Stimulated activated CD4-positive, alpha-beta T cell treated with anti-CD3 and anti-CD28 coated beads, Interleukin-2, amount 100 ng/mL, for 48 hours (primary cell): ENCODE measurements around the gene FAM186B.
A peak's percentile ranks its signal among the peaks of the same experiment; 100 is the strongest.
"Not testable (repeated sequence)": the region's sequence is repeated elsewhere in the genome, so short reads cannot be mapped to it uniquely, and the experiment has no call there.

ENCODE experiments used
- DNase-seq, 2 donors: peaks; one replicate each; pipeline ENCODE4 v3.0.0-alpha.2; 2020

Gene FAM186B

GRCh38 chr12:49633703-49634345, 28.4 kb upstream of the FAM186B start:
- DNase-seq = no peak

GRCh38 chr12:49632986-49633702, 27.7 kb upstream of the FAM186B start:
- DNase-seq = no peak

GRCh38 chr12:49632401-49632800, 27.0 kb upstream of the FAM186B start:
- no peak for DNase-seq

GRCh38 chr12:49631336-49631907, 26.0 kb upstream of the FAM186B start:
- DNase-seq = no peak

GRCh38 chr12:49627752-49628360, 22.4 kb upstream of the FAM186B start:
- no peak for DNase-seq

GRCh38 chr12:49626836-49627235, 21.4 kb upstream of the FAM186B start:
- DNase-seq = no peak

- peak in 1 of 2 donors; percentile 14 for DNase-seq
Measured at GRCh38 chr12:49626169-49626835, 20.9 kb upstream of the FAM186B start.

GRCh38 chr12:49624921-49625577, 19.6 kb upstream of the FAM186B start:
- DNase-seq = no peak

- DNase-seq = peak; percentile 76 to 80
Measured at GRCh38 chr12:49623142-49623904, 17.9 kb upstream of the FAM186B start, which contains the start of gene PRPF40B. Gene PRPF40B, plus strand, starts transcription at chr12:49623561. Its CDS starts 30 bp downstream, at chr12:49623591.

- DNase-seq = peak; percentile 29 to 38
Measured at GRCh38 chr12:49622501-49623141, 17.2 kb upstream of the FAM186B start.

GRCh38 chr12:49621651-49622500, 16.4 kb upstream of the FAM186B start:
- DNase-seq = no peak

GRCh38 chr12:49619286-49619685, 13.8 kb upstream of the FAM186B start:
- no peak for DNase-seq

- DNase-seq = no peak
Measured at GRCh38 chr12:49618576-49618975, 13.1 kb upstream of the FAM186B start.

GRCh38 chr12:49616533-49617219, 11.2 kb upstream of the FAM186B start:
- DNase-seq = no peak

- no peak for DNase-seq
Measured at GRCh38 chr12:49615725-49616124, 10.3 kb upstream of the FAM186B start.

- no peak for DNase-seq
Measured at GRCh38 chr12:49612210-49612609, 6.8 kb upstream of the FAM186B start.

- not testable (repeated sequence) for DNase-seq
Measured at GRCh38 chr12:49610785-49611184, 5.3 kb upstream of the FAM186B start.

GRCh38 chr12:49609875-49610154, 4.4 kb upstream of the FAM186B start:
- DNase-seq = no peak

- DNase-seq = no peak
Measured at GRCh38 chr12:49609059-49609874, 3.8 kb upstream of the FAM186B start.
